GM12874 (cell line): Measurements from ENCODE around the gene DCAKD.

ENCODE experiments used
- TF ChIP-seq, protein P1 (sequence below): IDR thresholded peaks from 2 replicates; pipeline ENCODE4 v1.5.1; 2011; ENCODE audit warnings: low read depth, mild to moderate bottlenecking, control low read depth, low read length, moderate library complexity; ENCODE audit not compliant: insufficient read depth

The DCAKD gene

DNA sequence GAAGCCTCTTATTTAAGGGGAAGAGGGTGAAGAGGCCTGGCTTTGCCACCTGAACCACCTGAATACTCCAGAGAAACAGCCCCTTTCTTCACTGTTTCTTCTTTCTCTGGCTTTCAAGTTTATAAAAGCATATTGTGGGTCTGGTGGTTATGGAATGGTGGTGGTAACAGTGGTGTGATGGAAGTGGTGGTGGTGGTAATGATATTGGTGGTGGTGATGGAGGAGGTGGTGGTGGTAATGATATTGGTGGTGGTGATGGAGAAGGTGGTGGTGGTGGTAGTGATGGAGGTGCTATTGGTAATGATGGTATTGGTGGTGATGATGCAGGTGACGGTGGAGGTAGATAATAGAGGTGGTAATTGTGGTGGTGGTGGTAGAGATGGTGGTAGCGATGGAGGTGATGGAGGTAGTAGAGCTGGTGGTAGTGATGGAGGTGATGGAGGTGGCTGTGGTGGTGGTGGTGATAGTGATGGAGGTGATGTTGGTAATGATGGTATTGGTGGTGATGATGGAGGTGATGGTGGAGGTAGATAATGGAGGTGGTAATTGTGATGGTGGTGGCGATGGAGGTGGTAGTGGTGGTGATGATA is 69.2 kb downstream of the DCAKD start:
- TF ChIP-seq, protein P1, sequence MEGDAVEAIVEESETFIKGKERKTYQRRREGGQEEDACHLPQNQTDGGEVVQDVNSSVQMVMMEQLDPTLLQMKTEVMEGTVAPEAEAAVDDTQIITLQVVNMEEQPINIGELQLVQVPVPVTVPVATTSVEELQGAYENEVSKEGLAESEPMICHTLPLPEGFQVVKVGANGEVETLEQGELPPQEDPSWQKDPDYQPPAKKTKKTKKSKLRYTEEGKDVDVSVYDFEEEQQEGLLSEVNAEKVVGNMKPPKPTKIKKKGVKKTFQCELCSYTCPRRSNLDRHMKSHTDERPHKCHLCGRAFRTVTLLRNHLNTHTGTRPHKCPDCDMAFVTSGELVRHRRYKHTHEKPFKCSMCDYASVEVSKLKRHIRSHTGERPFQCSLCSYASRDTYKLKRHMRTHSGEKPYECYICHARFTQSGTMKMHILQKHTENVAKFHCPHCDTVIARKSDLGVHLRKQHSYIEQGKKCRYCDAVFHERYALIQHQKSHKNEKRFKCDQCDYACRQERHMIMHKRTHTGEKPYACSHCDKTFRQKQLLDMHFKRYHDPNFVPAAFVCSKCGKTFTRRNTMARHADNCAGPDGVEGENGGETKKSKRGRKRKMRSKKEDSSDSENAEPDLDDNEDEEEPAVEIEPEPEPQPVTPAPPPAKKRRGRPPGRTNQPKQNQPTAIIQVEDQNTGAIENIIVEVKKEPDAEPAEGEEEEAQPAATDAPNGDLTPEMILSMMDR: no peak

DNA sequence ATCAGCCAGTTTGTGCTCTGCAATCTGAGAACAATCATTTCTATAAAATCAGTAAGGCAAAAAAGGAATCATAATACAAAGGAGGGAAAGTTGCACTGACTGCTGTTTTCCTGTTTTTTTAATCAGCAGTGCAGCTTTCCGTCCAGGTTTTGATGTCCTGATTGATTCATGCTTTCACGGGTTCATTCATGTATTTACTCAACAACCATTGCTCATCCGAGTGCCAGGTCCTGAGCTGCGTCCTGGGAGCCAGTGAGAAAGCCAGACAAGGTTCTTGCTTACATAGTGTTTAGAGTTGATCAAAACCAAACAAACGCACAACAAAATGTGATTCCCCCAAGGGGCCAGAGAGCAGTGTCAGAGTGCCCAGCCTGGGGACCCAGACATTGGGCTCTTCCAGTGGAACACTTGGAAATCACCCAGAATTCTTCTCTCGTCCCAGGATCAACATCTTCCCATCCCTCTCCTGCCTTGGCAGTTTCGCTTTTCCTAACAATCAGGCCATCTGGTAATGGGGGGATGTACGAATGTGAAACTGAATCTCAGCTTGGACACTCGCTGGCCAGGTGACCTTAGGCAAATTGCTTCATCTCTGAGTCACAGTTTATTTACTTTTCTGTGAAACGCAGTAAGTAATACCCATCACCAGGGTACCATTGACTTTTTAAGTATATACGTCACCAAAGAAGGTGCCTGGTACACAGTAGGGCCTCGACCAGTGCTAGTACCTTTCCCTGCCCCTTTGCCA is 70.0 kb downstream of the DCAKD start:
- TF ChIP-seq, protein P1: no peak

DNA sequence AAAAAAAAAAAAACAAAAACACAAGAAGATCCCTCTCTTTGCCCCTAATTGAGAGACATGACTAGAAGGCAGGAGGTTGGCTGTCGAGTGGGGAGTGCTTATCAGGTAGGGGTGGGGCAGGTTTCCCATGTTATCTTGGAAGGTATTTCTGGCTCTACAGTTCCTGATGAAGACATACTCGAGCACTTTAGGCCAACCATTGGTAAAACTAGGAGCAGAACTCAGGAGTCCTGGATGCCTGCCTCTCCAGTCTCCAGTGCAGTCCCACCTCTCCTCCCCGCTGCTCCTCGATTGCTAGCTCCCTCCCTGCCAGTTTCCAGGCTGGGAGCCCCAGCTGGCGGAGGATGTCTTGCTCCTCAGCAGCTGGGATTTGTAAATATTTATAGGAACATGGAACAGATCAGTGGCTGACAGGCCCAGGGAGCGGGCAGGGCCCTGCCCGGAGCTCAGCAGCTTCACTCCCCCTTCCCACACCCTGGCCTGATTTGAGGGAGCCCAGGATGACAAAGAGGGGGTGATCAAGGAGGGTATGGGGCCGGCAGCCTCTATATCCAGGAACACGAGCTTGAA is 71.9 kb downstream of the DCAKD start:
- TF ChIP-seq, protein P1: no peak

DNA sequence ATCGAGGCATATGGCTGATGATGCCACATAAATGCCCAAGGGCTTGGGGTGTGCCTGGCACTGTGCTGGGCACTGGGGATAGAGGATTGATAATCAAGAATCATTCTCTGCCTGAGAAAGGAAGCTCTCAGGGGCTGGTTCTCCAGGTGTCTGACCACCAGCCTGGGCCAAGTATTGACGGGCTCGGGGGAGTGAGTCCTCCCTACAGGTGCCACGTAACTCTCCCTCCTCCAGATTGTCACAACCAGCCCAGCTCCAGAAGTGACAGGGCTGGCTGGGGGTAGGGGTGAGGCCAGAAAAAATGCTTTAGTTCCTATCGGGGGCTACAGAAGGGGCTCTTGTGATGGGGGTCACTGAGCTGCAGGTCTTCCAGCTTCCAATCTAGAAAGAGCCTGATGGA is 72.6 kb downstream of the DCAKD start:
- TF ChIP-seq, protein P1: no peak

DNA sequence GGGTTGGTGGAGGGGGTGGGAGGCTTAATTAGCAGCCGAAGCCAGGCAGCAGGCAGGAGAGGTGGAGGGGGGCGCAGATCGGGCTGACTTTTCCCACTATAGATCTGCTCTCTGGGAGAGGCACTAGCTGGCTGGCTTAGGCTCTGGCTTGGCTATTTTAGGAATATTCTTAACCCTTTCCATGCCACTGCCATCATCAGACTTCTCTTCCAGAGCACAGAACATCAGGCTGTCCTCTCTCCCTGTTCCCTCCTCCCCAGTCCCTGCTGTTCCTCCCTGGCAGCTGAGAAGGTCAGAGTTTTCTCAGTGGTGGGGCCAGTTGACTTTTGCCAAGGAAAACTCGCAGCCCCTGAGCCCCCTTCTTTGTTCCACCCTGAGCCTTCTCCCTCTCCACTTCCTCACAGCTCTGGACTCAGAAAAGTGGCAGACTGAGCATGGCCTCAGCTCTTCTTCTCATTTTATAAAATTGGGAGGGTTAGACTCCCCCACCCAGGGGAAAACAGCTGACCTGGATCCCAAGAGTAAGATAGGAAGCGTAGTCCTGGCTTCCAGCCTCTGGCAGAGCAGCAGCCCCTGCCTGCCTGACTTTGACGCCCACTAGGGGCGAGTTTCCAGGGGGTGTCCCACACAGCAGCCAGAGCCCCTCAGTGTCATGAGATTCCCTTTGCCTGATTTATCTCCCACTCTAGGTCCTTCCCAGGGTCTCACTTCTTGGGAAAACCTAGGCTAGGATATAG is 73.5 kb downstream of the DCAKD start:
- TF ChIP-seq, protein P1: no peak

DNA sequence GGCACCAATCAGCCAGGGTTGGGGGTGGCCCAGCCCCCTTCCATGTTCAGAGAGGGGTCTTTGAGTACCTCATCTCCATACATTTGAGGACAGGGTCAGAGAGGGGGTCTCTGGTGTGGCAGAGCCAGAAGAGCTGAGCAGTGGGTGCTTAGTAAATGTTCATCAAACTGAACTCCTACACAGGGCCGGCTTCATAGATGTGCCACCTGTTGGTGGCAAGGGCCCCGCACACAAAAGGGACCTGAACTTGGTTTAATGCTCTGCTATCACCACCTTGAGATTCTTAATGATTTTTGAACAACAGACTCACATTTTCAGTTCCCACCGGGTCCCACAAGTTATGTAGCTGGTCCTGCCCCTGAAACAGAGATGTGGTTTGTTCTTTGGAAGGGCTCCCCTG is 74.4 kb downstream of the DCAKD start:
- TF ChIP-seq, protein P1: no peak

DNA sequence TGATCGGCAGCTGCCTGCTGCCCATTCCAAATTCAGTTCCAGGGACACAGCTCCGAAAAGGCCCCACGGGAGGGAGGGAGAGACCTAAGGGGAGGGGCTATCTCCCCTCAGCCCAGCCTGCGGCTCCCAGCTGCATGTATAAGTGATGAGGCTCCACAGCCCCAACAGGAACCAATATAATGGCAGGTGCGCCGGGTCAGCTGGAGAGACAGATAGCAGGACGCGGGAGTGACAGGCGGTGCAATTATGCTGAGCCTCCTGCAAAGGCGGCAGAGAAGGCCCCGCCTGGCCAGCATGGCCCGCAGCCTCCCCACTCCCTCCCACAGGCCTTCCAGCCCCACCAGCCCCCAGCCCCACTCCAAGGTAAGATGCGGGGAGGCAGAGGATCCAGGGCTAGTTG is 75.2 kb downstream of the DCAKD start:
- TF ChIP-seq, protein P1: no peak
